ENCODE data around the gene CEP85L.

Gene CEP85L

GRCh38 chr6:118661831-118662230 lies 10.4 kb upstream of the CEP85L start:
- DNase-seq (ENCODE audit: low read depth in 1 of 2, low spot score in 1 of 2) = no peak

GRCh38 chr6:118660218-118660569 lies 8.8 kb upstream of the CEP85L start:
- peak in 1 of 2 donors; percentile 31 for DNase-seq (ENCODE audit: low read depth in 1 of 2, low spot score in 1 of 2)

GRCh38 chr6:118659513-118660217 lies 8.3 kb upstream of the CEP85L start:
- no peak for DNase-seq (ENCODE audit: low read depth in 1 of 2, low spot score in 1 of 2)

- no peak for DNase-seq (ENCODE audit: low read depth in 1 of 2, low spot score in 1 of 2)
These were observed 5.6 kb upstream of the CEP85L start for GRCh38 chr6:118656847-118657451.

GRCh38 chr6:118652051-118652615 lies 742 bp upstream of the CEP85L start:
- DNase-seq (ENCODE audit: low read depth in 1 of 2, low spot score in 1 of 2) = no peak

- DNase-seq (ENCODE audit: low read depth in 1 of 2, low spot score in 1 of 2) = peak; percentile 9 to 22
These were observed 659 bp downstream of the CEP85L start for GRCh38 chr6:118650582-118651281.

GRCh38 chr6:118649918-118650581 lies 1.3 kb downstream of the CEP85L start:
- no peak for DNase-seq (ENCODE audit: low read depth in 1 of 2, low spot score in 1 of 2)

- DNase-seq (ENCODE audit: low read depth in 1 of 2, low spot score in 1 of 2) = no peak
These were observed 2.4 kb downstream of the CEP85L start for GRCh38 chr6:118648866-118649554.

- DNase-seq (ENCODE audit: low read depth in 1 of 2, low spot score in 1 of 2) = no peak
These were observed 4.4 kb downstream of the CEP85L start for GRCh38 chr6:118646977-118647376.

GRCh38 chr6:118645395-118645794 lies 6.0 kb downstream of the CEP85L start:
- DNase-seq (ENCODE audit: low read depth in 1 of 2, low spot score in 1 of 2) = no peak

GRCh38 chr6:118644007-118644406 lies 7.4 kb downstream of the CEP85L start:
- DNase-seq (ENCODE audit: low read depth in 1 of 2, low spot score in 1 of 2) = no peak

GRCh38 chr6:118641042-118641441 lies 10.3 kb downstream of the CEP85L start:
- DNase-seq (ENCODE audit: low read depth in 1 of 2, low spot score in 1 of 2) = no peak

- DNase-seq (ENCODE audit: low read depth in 1 of 2, low spot score in 1 of 2) = no peak
These were observed 12.1 kb downstream of the CEP85L start for GRCh38 chr6:118639054-118639964.

- no peak for DNase-seq (ENCODE audit: low read depth in 1 of 2, low spot score in 1 of 2)
These were observed 13.1 kb downstream of the CEP85L start for GRCh38 chr6:118638288-118638687.

GRCh38 chr6:118635909-118636735 lies 15.3 kb downstream of the CEP85L start:
- DNase-seq (ENCODE audit: low read depth in 1 of 2, low spot score in 1 of 2) = no peak

- no peak for DNase-seq (ENCODE audit: low read depth in 1 of 2, low spot score in 1 of 2)
These were observed 19.0 kb downstream of the CEP85L start for GRCh38 chr6:118632359-118632758.

GRCh38 chr6:118630923-118631322 lies 20.5 kb downstream of the CEP85L start:
- no peak for DNase-seq (ENCODE audit: low read depth in 1 of 2, low spot score in 1 of 2)

GRCh38 chr6:118630067-118630466 lies 21.3 kb downstream of the CEP85L start:
- DNase-seq (ENCODE audit: low read depth in 1 of 2, low spot score in 1 of 2) = no peak

- DNase-seq (ENCODE audit: low read depth in 1 of 2, low spot score in 1 of 2) = no peak
These were observed 23.7 kb downstream of the CEP85L start for GRCh38 chr6:118627724-118628123.
